ENCODE results near the gene ANKRD18B. TPM values are rescaled to one million over a fixed set of nuclear protein-coding genes. Genes with fewer than 3 reads are reported as not detected.
"Not testable (repeated sequence)": the region's sequence is repeated elsewhere in the genome, so short reads cannot be mapped to it uniquely, and the experiment has no call there.

ANKRD18B gene
- total RNA-seq, 3 donors from 2014 or later (not counting 1 experiment from before 2014, with no cell fraction given) = 0.13 TPM; not detected in 2

- no peaks in the 10 kb centered on the region for H3K27me3 ChIP-seq (ENCODE audit: control insufficient read depth, insufficient read depth, low read length)
- no peak overlapping the region for H3K27ac ChIP-seq (ENCODE audit: low read length)
- no peaks in the 10 kb centered on the region for H3K9me3 ChIP-seq (ENCODE audit: control insufficient read depth, insufficient read depth, low read length)
- intact Hi-C loops (cut with micrococcal nuclease) = no loop called here
- no peak for TF ChIP-seq CTCF (IDR thresholded peaks at IDR 0.05)
- ATAC-seq (no peak), DNase-seq (no peak)
- no peak overlapping the region for H3K4me3 ChIP-seq (ENCODE audit: low read length)
- Mint-ChIP-seq H3K4me3 (no peak overlapping the region), H3K27me3 (ENCODE audit: low read depth in 2 of 2) (no peaks in the 10 kb centered on the region), H3K27ac (no peak overlapping the region), H3K9me3 (no peaks in the 10 kb centered on the region), H3K4me1 (no peaks in the 10 kb centered on the region), H3K36me3 (no peaks in the 10 kb centered on the region)
- no peaks in the 10 kb centered on the region for H3K4me1 ChIP-seq (ENCODE audit: control insufficient read depth, insufficient read depth, low read length)
- no peaks in the 10 kb centered on the region for H3K36me3 ChIP-seq (ENCODE audit: control insufficient read depth, insufficient read depth, low read length)
- WGBS (ENCODE audit: insufficient coverage) = 92% methylated on average over 6 of the region's 6 CpGs
Measured at GRCh38 chr9:33480976-33481375, 43.1 kb upstream of the ANKRD18B start.

DNA sequence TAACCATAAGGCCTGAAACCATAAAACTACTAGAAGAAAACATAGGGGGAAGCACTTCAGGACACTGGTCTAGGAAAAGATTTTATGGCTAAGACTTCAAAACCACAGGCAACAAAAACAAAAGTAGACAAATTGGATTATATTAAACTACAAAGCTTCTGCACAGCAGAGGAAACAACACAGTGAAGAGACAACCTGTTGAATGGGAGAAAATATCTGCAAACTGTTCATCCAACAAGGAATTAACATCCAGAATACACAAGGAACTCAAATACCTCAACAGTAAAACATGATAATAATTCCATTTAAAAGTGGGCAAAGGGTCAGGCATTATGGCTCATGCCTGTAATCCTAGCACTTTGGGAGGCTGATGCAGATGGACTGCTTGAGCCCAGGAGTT lies 38.7 kb upstream of the ANKRD18B start:
- H3K27me3 ChIP-seq (ENCODE audit: control insufficient read depth, insufficient read depth, low read length); H3K27ac ChIP-seq (ENCODE audit: low read length); DNase-seq; ATAC-seq; H3K36me3 ChIP-seq (ENCODE audit: control insufficient read depth, insufficient read depth, low read length); H3K4me1 ChIP-seq (ENCODE audit: control insufficient read depth, insufficient read depth, low read length); H3K36me3 Mint-ChIP-seq; H3K4me3 Mint-ChIP-seq; H3K4me3 ChIP-seq (ENCODE audit: low read length); H3K9me3 ChIP-seq (ENCODE audit: control insufficient read depth, insufficient read depth, low read length); intact Hi-C loops (cut with micrococcal nuclease); H3K4me1 Mint-ChIP-seq; H3K27ac Mint-ChIP-seq; H3K9me3 Mint-ChIP-seq; H3K27me3 Mint-ChIP-seq (ENCODE audit: low read depth in 2 of 2): not testable (repeated sequence)

DNA sequence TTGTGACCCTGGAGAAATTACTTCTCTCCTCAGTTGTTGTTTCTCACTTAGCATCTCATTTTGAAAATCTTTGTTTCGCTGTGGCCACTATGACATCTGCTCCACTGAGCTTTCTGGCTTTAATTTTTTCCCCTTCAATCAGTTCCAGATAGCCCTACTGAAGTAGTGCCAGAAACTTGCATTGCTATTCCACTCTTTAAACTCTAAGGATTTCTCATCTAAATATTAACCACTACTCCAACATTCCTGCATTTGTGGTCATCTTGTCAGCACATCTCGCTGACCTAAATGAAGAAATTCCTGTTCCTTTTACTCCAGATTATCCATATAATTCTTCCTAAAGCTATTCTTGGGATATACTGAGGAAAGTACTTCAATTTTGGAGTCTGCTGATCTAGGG lies 35.0 kb upstream of the ANKRD18B start:
- H3K27ac Mint-ChIP-seq = no peak overlapping the region
- no peaks in the 10 kb centered on the region for H3K36me3 Mint-ChIP-seq
- no peak for DNase-seq
- no peaks in the 10 kb centered on the region for H3K27me3 ChIP-seq (ENCODE audit: control insufficient read depth, insufficient read depth, low read length)
- H3K27ac ChIP-seq (ENCODE audit: low read length) = no peak overlapping the region
- H3K27me3 Mint-ChIP-seq (ENCODE audit: low read depth in 2 of 2) = peaks cover 0 to 7% of the 10 kb centered on the region in 2 donors
- ATAC-seq = no peak
- no peak for TF ChIP-seq CTCF (IDR thresholded peaks at IDR 0.05)
- no peaks in the 10 kb centered on the region for H3K9me3 ChIP-seq (ENCODE audit: control insufficient read depth, insufficient read depth, low read length)
- H3K4me1 ChIP-seq (ENCODE audit: control insufficient read depth, insufficient read depth, low read length) = no peaks in the 10 kb centered on the region
- no peak overlapping the region for H3K4me3 Mint-ChIP-seq
- no peak overlapping the region for H3K4me3 ChIP-seq (ENCODE audit: low read length)
- H3K4me1 Mint-ChIP-seq = no peaks in the 10 kb centered on the region
- intact Hi-C loops (cut with micrococcal nuclease) = no loop called here
- WGBS (ENCODE audit: insufficient coverage) = 82% methylated on average over 1 of the region's 2 CpGs
- H3K36me3 ChIP-seq (ENCODE audit: control insufficient read depth, insufficient read depth, low read length) = no peaks in the 10 kb centered on the region
- no peaks in the 10 kb centered on the region for H3K9me3 Mint-ChIP-seq

- ATAC-seq; H3K27ac ChIP-seq (ENCODE audit: low read length); H3K36me3 Mint-ChIP-seq; H3K4me3 Mint-ChIP-seq; intact Hi-C loops (cut with micrococcal nuclease); H3K27ac Mint-ChIP-seq; DNase-seq; H3K9me3 Mint-ChIP-seq; H3K27me3 ChIP-seq (ENCODE audit: control insufficient read depth, insufficient read depth, low read length); H3K9me3 ChIP-seq (ENCODE audit: control insufficient read depth, insufficient read depth, low read length); H3K4me3 ChIP-seq (ENCODE audit: low read length); H3K4me1 Mint-ChIP-seq; H3K36me3 ChIP-seq (ENCODE audit: control insufficient read depth, insufficient read depth, low read length); H3K27me3 Mint-ChIP-seq (ENCODE audit: low read depth in 2 of 2); H3K4me1 ChIP-seq (ENCODE audit: control insufficient read depth, insufficient read depth, low read length): not testable (repeated sequence)
- no CpG with 5 or more reads among the region's 2 CpGs for WGBS (ENCODE audit: insufficient coverage)
Measured at GRCh38 chr9:33493819-33494218, 30.2 kb upstream of the ANKRD18B start.

DNA sequence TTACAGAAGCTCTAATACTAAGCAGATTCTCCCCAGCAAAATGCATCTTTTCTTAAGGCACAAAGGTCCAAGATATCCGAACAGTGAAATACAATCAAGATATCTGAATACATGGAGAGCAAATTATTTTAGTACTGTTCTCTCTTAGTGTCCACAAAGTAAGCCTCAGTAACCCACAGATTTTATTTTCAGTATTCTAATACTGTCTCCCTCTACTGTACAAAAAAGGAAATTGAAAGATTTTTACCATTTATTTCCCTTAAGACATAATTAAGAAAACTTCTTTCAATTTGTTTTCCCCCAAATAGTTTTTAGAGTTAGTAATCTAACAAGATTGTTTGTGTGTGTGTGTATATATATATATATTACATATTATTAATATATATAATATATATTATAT lies 25.7 kb upstream of the ANKRD18B start:
- no peak overlapping the region for H3K27ac Mint-ChIP-seq
- no peak overlapping the region for H3K4me3 Mint-ChIP-seq
- no peaks in the 10 kb centered on the region for H3K4me1 Mint-ChIP-seq
- no peaks in the 10 kb centered on the region for H3K36me3 Mint-ChIP-seq
- ATAC-seq = no peak
- H3K36me3 ChIP-seq (ENCODE audit: control insufficient read depth, insufficient read depth, low read length) = no peaks in the 10 kb centered on the region
- WGBS (ENCODE audit: insufficient coverage) = no CpG with 5 or more reads among the region's 1 CpG
- no peak overlapping the region for H3K27ac ChIP-seq (ENCODE audit: low read length)
- H3K27me3 ChIP-seq (ENCODE audit: control insufficient read depth, insufficient read depth, low read length) = no peaks in the 10 kb centered on the region
- DNase-seq = peak in 1 of 2 donors; percentile 21
- H3K9me3 ChIP-seq (ENCODE audit: control insufficient read depth, insufficient read depth, low read length) = no peaks in the 10 kb centered on the region
- TF ChIP-seq CTCF (IDR thresholded peaks at IDR 0.05) = no peak
- no peaks in the 10 kb centered on the region for H3K4me1 ChIP-seq (ENCODE audit: control insufficient read depth, insufficient read depth, low read length)
- no peaks in the 10 kb centered on the region for H3K27me3 Mint-ChIP-seq (ENCODE audit: low read depth in 2 of 2)
- intact Hi-C loops (cut with micrococcal nuclease) = no loop called here
- no peak overlapping the region for H3K4me3 ChIP-seq (ENCODE audit: low read length)
- no peaks in the 10 kb centered on the region for H3K9me3 Mint-ChIP-seq

Measured in natural killer cell (primary cell).